SU-DHL-6 (cell line): Measurements from ENCODE around the gene PPM1M.

Experiments
- EZH2phosphoT487 ChIP-seq: fragments of 200-600 bp; sonication (generic), shearing (Covaris generic); conservative IDR thresholded peaks from 2 replicates; pipeline ENCODE4 v1.6.1; 2018; ENCODE audit warnings: mild to moderate bottlenecking, antibody characterized with exemption, low read length, moderate library complexity, mixed read lengths
- TF ChIP-seq, protein P1 (sequence below): fragments of 200-600 bp; sonication (generic); IDR thresholded peaks from one replicate; pipeline ENCODE4 v1.5.1; 2017; ENCODE audit warnings: antibody characterized with exemption, mild to moderate bottlenecking, low read length, moderate library complexity; ENCODE audit not compliant: insufficient read depth, poor library complexity, severe bottlenecking

DNA sequence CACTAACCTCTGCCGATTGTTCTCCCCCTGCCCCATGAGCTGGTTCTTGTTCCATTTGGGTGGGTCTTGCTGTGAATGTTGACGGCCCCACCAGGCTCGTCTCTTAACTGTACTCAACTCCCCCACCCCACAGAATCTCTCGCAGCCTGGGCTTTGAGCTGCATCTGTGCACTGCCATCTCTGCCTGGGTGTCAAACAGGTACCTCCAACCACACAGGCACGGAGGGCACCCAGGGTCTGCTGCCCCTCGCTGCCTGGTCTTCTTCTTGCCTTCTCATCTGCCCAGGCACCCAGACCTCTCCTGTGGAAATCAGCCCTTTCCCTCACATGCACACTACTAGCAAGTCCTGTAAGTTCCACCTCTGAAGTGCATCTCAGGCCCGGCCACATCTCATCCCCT, 30.2 kb upstream of the PPM1M start:
- TF ChIP-seq, protein P1, sequence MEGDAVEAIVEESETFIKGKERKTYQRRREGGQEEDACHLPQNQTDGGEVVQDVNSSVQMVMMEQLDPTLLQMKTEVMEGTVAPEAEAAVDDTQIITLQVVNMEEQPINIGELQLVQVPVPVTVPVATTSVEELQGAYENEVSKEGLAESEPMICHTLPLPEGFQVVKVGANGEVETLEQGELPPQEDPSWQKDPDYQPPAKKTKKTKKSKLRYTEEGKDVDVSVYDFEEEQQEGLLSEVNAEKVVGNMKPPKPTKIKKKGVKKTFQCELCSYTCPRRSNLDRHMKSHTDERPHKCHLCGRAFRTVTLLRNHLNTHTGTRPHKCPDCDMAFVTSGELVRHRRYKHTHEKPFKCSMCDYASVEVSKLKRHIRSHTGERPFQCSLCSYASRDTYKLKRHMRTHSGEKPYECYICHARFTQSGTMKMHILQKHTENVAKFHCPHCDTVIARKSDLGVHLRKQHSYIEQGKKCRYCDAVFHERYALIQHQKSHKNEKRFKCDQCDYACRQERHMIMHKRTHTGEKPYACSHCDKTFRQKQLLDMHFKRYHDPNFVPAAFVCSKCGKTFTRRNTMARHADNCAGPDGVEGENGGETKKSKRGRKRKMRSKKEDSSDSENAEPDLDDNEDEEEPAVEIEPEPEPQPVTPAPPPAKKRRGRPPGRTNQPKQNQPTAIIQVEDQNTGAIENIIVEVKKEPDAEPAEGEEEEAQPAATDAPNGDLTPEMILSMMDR, result no peak
- TF ChIP-seq EZH2phosphoT487, result no peak
